ENCODE measurements around the gene IFIT1B. TPM values are rescaled to one million over a fixed set of nuclear protein-coding genes. Genes with fewer than 3 reads are reported as not detected.

Gene IFIT1B
- total and polyA plus RNA-seq, 8 donors = 0.05 TPM; not detected in 7

DNA sequence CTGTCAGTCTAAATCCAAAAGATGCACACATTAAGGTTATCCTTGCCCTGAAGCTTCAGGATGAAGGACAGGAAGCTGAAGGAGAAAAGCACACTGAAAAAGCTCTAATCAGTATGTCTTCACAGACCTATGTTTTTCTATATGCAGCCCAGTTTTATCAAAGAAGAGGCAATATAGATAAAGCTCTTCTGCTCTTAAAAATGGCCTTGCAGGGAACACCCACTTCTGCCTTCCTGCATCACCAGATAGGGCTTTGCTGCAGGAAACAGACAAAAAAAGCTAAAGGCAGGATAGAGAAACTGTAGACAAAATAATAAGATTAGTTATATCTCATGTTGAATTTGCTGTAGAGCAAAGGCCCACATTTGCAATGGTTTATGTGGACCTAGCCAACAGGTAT is 14.9 kb upstream of the IFIT1B start:
- DNase-seq (no peak), FAIRE-seq (no peak), ATAC-seq (no peak)
- no peaks in the 10 kb centered on the region for H3K27me3 ChIP-seq
- intact Hi-C loops (cut with DNase I) = no loop called here
- no peaks in the 10 kb centered on the region for H3K9me3 ChIP-seq
- H3K27ac ChIP-seq = no peak overlapping the region
- no peak overlapping the region for H3K4me3 ChIP-seq
- TF ChIP-seq, protein P1, sequence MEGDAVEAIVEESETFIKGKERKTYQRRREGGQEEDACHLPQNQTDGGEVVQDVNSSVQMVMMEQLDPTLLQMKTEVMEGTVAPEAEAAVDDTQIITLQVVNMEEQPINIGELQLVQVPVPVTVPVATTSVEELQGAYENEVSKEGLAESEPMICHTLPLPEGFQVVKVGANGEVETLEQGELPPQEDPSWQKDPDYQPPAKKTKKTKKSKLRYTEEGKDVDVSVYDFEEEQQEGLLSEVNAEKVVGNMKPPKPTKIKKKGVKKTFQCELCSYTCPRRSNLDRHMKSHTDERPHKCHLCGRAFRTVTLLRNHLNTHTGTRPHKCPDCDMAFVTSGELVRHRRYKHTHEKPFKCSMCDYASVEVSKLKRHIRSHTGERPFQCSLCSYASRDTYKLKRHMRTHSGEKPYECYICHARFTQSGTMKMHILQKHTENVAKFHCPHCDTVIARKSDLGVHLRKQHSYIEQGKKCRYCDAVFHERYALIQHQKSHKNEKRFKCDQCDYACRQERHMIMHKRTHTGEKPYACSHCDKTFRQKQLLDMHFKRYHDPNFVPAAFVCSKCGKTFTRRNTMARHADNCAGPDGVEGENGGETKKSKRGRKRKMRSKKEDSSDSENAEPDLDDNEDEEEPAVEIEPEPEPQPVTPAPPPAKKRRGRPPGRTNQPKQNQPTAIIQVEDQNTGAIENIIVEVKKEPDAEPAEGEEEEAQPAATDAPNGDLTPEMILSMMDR (IDR thresholded peaks at IDR 0.05) = no peak
- H3K36me3 ChIP-seq = no peaks in the 10 kb centered on the region
- peaks cover 0 to 6% (median 0%) of the 10 kb centered on the region in 3 donors for H3K4me1 ChIP-seq

DNA sequence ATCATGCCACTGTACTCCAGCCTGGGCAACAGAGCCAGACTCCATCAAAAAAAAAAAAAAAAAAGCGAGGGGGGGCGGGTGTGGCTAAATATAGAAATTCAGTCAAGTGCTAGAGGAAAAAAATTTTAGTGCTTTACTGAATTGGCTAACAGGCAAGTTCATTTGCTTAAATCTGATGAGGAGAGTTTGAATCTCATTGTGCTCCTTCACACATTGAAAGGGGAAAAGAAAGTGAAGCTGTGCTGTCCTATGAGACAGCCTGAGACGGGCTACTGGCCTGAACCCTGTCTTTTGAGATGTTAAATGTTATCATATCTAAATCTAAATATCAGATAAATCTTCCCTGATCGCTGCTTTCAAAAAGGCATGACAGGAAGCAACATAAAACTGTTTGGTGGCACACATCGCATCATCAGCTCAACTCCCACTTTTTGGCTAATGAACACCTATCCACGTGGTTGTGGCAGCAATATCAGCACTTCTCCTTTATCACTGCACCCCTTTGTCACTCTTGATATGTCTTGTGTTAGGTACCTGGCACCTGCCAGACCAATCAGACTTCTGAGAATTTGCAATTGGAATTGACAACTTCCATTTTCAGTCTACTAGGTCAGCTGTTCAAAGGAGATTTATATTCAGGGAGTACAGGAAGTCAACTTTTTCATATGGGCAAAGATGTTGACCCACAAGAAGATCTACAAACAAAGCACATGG is 14.0 kb upstream of the IFIT1B start:
- 79 to 86% methylated on average over 5 to 6 of the region's 6 CpGs for WGBS, 2 donors
- H3K36me3 ChIP-seq = no peaks in the 10 kb centered on the region
- FAIRE-seq (no peak), ATAC-seq (no peak), DNase-seq (no peak)
- no peak overlapping the region for H3K27ac ChIP-seq
- peaks cover 0 to 7% (median 0%) of the 10 kb centered on the region in 3 donors for H3K4me1 ChIP-seq
- no peaks in the 10 kb centered on the region for H3K27me3 ChIP-seq
- no peaks in the 10 kb centered on the region for H3K9me3 ChIP-seq
- intact Hi-C loops (cut with DNase I) = no loop called here
- TF ChIP-seq, protein P1 (IDR thresholded peaks at IDR 0.05) = no peak
- H3K4me3 ChIP-seq = no peak overlapping the region

DNA sequence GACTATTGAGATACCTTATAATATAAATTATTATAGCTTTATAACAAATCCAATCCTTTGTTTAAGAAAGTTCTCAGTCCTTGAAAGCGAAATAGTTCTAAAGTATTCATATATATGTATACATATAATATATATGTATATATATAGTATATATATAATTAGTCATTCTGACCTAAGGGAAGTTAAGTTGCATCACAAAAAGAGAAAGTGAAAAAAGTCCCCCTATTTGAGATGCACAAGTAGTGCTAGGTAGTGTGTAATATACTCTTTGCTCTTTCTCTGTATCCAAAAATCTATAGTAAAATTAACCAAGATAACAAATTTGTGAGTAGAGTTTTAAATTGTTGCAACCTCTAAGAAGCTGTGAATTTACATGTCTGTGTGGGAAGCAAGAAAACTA is 13.3 kb upstream of the IFIT1B start:
- Histone ChIP-seq H3K4me3 (no peak overlapping the region), H3K27ac (no peak overlapping the region), H3K4me1 (peaks cover 0 to 7% (median 0%) of the 10 kb centered on the region in 3 donors), H3K9me3 (no peaks in the 10 kb centered on the region), H3K36me3 (no peaks in the 10 kb centered on the region), H3K27me3 (no peaks in the 10 kb centered on the region)
- no peak for FAIRE-seq
- no peak for ATAC-seq
- 93 to 97% methylated on average over 1 of the region's 1 CpG for WGBS, 2 donors
- DNase-seq = no peak
- TF ChIP-seq, protein P1 (IDR thresholded peaks at IDR 0.05) = no peak
- intact Hi-C loops (cut with DNase I) = no loop called here

DNA sequence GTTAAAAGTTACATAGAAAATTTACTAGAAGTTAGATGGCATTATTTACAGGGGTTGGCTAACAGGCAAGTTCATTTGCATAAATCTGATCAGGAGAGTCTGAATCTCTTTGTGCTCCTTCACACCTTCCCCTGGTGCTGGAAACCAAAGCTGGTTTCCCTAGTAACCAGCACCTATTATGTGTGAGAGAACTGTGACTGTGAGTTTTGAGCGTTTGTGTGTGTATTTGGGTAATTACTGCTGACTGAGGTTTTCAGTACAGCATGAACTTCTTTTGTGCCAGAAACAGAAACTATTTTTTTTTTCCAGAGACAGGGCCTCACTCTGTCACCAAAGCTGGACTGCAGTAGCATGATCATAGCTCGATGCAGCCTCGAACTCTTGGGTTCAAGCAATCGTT is 10.3 kb upstream of the IFIT1B start:
- H3K4me3 ChIP-seq = no peak overlapping the region
- H3K4me1 ChIP-seq = peaks cover 0 to 7% (median 0%) of the 10 kb centered on the region in 3 donors
- no peaks in the 10 kb centered on the region for H3K27me3 ChIP-seq
- H3K27ac ChIP-seq = peak overlapping the region in 2 of 4 donors; percentile 6 to 47
- FAIRE-seq (no peak), ATAC-seq (peak in 3 of 4 donors; percentile 39 to 72 (median 61)), DNase-seq (no peak)
- no peaks in the 10 kb centered on the region for H3K9me3 ChIP-seq
- 69 to 73% methylated on average over 4 of the region's 4 CpGs for WGBS, 2 donors
- intact Hi-C loops (cut with DNase I) = no loop called here
- TF ChIP-seq, protein P1 (IDR thresholded peaks at IDR 0.05) = no peak
- H3K36me3 ChIP-seq = no peaks in the 10 kb centered on the region

DNA sequence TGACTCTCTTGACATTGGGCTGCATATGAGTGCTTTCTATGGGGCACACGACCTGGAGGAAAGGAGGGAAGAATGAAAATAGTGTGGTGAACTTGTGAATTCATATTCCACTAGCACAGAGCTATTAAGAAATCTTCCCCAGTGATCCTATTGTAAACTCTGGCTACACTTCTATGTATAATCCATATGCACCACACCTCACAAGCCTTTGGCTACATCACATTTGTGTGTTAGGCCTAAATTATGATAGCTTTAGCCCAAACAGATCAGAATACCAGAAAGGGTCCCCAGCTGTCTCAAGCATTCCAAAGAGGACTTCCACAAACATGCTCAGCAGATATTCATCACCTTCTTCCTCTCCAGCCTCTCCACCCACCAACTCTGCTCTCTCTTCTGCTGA is 9.7 kb upstream of the IFIT1B start:
- Histone ChIP-seq H3K4me3 (no peak overlapping the region), H3K27ac (peak overlapping the region in 1 of 4 donors; percentile 47), H3K9me3 (no peaks in the 10 kb centered on the region), H3K36me3 (no peaks in the 10 kb centered on the region), H3K27me3 (no peaks in the 10 kb centered on the region), H3K4me1 (peaks cover 0 to 13% (median under 1%) of the 10 kb centered on the region in 3 donors)
- intact Hi-C loops (cut with DNase I) = no loop called here
- no peak for FAIRE-seq
- no peak for DNase-seq
- ATAC-seq = no peak
- TF ChIP-seq, protein P1 (IDR thresholded peaks at IDR 0.05) = no peak
- 62 to 69% methylated on average over 1 of the region's 1 CpG for WGBS, 2 donors

All from pancreas (tissue), 10 donors.